Central memory CD8-positive, alpha-beta T cell (primary cell): ENCODE measurements around the gene AMPD3.

Experiments used
- ATAC-seq: fragments of 150-1000 bp; cut with Tn5 transposase; replicated peaks from 2 replicates; pipeline ENCODE4 v1.10.0; 2022; ENCODE audit warnings: mild to moderate bottlenecking, moderate FRiP score, moderate number of reproducible peaks; ENCODE audit not compliant: poor library complexity, severe bottlenecking; ENCODE audit errors: extremely low read depth
- DNase-seq, 2 donors: peaks; one replicate each; pipeline ENCODE4 v3.0.0; 2021; ENCODE audit warnings: low spot score in 2 of 2
- H3K27ac Mint-ChIP-seq: one replicate; pipeline ENCODE4 v1.8.0; 2022; ENCODE audit warnings: low read depth, mild to moderate bottlenecking, moderate library complexity, mixed read lengths
- H3K27me3 Mint-ChIP-seq: one replicate; pipeline ENCODE4 v1.8.0; 2022; ENCODE audit warnings: mixed read lengths
- H3K36me3 Mint-ChIP-seq: one replicate; pipeline ENCODE4 v1.8.0; 2022; ENCODE audit warnings: mild to moderate bottlenecking, moderate library complexity, mixed read lengths; ENCODE audit not compliant: insufficient read depth
- H3K4me1 Mint-ChIP-seq: one replicate; pipeline ENCODE4 v1.8.0; 2022; ENCODE audit warnings: mixed read lengths
- H3K4me3 Mint-ChIP-seq: one replicate; pipeline ENCODE4 v1.8.0; 2022; ENCODE audit warnings: mild to moderate bottlenecking, moderate library complexity, mixed read lengths
- H3K9me3 Mint-ChIP-seq: one replicate; pipeline ENCODE4 v1.8.0; 2022; ENCODE audit warnings: mixed read lengths

Gene AMPD3

GRCh38 chr11:10441091-10441490, 14.0 kb upstream of the AMPD3 start:
- no peaks in the 10 kb centered on the region for H3K9me3 Mint-ChIP-seq
- H3K4me1 Mint-ChIP-seq = peaks cover 11% of the 10 kb centered on the region
- H3K27ac Mint-ChIP-seq = peak overlapping the region; percentile 44
- peaks cover 4% of the 10 kb centered on the region for H3K36me3 Mint-ChIP-seq
- H3K4me3 Mint-ChIP-seq = no peak overlapping the region
- ATAC-seq (no peak), DNase-seq (no peak)
- no peaks in the 10 kb centered on the region for H3K27me3 Mint-ChIP-seq

GRCh38 chr11:10441652-10442503, 13.2 kb upstream of the AMPD3 start:
- ATAC-seq (peak; percentile 75), DNase-seq (no peak)
- Mint-ChIP-seq H3K27ac (no peak overlapping the region), H3K36me3 (peaks cover 4% of the 10 kb centered on the region), H3K27me3 (no peaks in the 10 kb centered on the region), H3K9me3 (no peaks in the 10 kb centered on the region), H3K4me1 (peaks cover 11% of the 10 kb centered on the region), H3K4me3 (no peak overlapping the region)

- no peak for ATAC-seq
- no peak for DNase-seq
- Mint-ChIP-seq H3K36me3 (peaks cover 6% of the 10 kb centered on the region), H3K27me3 (no peaks in the 10 kb centered on the region), H3K27ac (no peak overlapping the region), H3K9me3 (no peaks in the 10 kb centered on the region), H3K4me3 (no peak overlapping the region), H3K4me1 (peaks cover 17% of the 10 kb centered on the region)
Observed at GRCh38 chr11:10443152-10443551, 11.9 kb upstream of the AMPD3 start.

GRCh38 chr11:10443721-10444235, 11.3 kb upstream of the AMPD3 start:
- H3K36me3 Mint-ChIP-seq = peaks cover 6% of the 10 kb centered on the region
- H3K9me3 Mint-ChIP-seq = no peaks in the 10 kb centered on the region
- ATAC-seq = no peak
- H3K4me3 Mint-ChIP-seq = no peak overlapping the region
- H3K27me3 Mint-ChIP-seq = no peaks in the 10 kb centered on the region
- peaks cover 17% of the 10 kb centered on the region for H3K4me1 Mint-ChIP-seq
- no peak overlapping the region for H3K27ac Mint-ChIP-seq
- no peak for DNase-seq

GRCh38 chr11:10444725-10445315, 10.2 kb upstream of the AMPD3 start:
- Mint-ChIP-seq H3K27ac (no peak overlapping the region), H3K4me1 (peaks cover 23% of the 10 kb centered on the region), H3K36me3 (peaks cover 10% of the 10 kb centered on the region), H3K4me3 (no peak overlapping the region), H3K27me3 (no peaks in the 10 kb centered on the region), H3K9me3 (no peaks in the 10 kb centered on the region)
- DNase-seq = no peak
- no peak for ATAC-seq

- ATAC-seq (no peak), DNase-seq (no peak)
- Mint-ChIP-seq H3K27ac (no peak overlapping the region), H3K36me3 (peaks cover 10% of the 10 kb centered on the region), H3K4me1 (peaks cover 32% of the 10 kb centered on the region), H3K9me3 (no peaks in the 10 kb centered on the region), H3K27me3 (no peaks in the 10 kb centered on the region), H3K4me3 (no peak overlapping the region)
Observed at GRCh38 chr11:10447445-10447844, 7.6 kb upstream of the AMPD3 start.

- Mint-ChIP-seq H3K27ac (peak overlapping the region; percentile 97), H3K36me3 (peaks cover 11% of the 10 kb centered on the region), H3K4me1 (peaks cover 57% of the 10 kb centered on the region), H3K27me3 (no peaks in the 10 kb centered on the region), H3K4me3 (peak overlapping the region; percentile 91), H3K9me3 (no peaks in the 10 kb centered on the region)
- ATAC-seq = peak; percentile 78
- DNase-seq = peak in 1 of 2 donors; percentile 36
Observed at GRCh38 chr11:10450462-10451425, 4.3 kb upstream of the AMPD3 start.

GRCh38 chr11:10451426-10452116, 3.5 kb upstream of the AMPD3 start:
- DNase-seq (no peak), ATAC-seq (no peak)
- peaks cover 66% of the 10 kb centered on the region for H3K4me1 Mint-ChIP-seq
- peak overlapping the region; percentile 91 for H3K4me3 Mint-ChIP-seq
- H3K36me3 Mint-ChIP-seq = peaks cover 14% of the 10 kb centered on the region
- H3K27me3 Mint-ChIP-seq = no peaks in the 10 kb centered on the region
- peak overlapping the region; percentile 92 for H3K27ac Mint-ChIP-seq
- H3K9me3 Mint-ChIP-seq = no peaks in the 10 kb centered on the region

GRCh38 chr11:10452211-10452767, 2.8 kb upstream of the AMPD3 start:
- no peak for ATAC-seq
- no peak for DNase-seq
- no peaks in the 10 kb centered on the region for H3K9me3 Mint-ChIP-seq
- peaks cover 13% of the 10 kb centered on the region for H3K36me3 Mint-ChIP-seq
- H3K27me3 Mint-ChIP-seq = no peaks in the 10 kb centered on the region
- H3K27ac Mint-ChIP-seq = peak overlapping the region; percentile 92
- peak overlapping the region; percentile 91 for H3K4me3 Mint-ChIP-seq
- H3K4me1 Mint-ChIP-seq = peaks cover 70% of the 10 kb centered on the region

GRCh38 chr11:10453261-10453660, 1.8 kb upstream of the AMPD3 start:
- Mint-ChIP-seq H3K27me3 (no peaks in the 10 kb centered on the region), H3K36me3 (peaks cover 12% of the 10 kb centered on the region), H3K9me3 (no peaks in the 10 kb centered on the region), H3K4me1 (peaks cover 76% of the 10 kb centered on the region), H3K4me3 (no peak overlapping the region), H3K27ac (no peak overlapping the region)
- DNase-seq = no peak
- no peak for ATAC-seq

- Mint-ChIP-seq H3K36me3 (peaks cover 8% of the 10 kb centered on the region), H3K27me3 (no peaks in the 10 kb centered on the region), H3K9me3 (no peaks in the 10 kb centered on the region), H3K27ac (peak overlapping the region; percentile 90), H3K4me1 (peaks cover 87% of the 10 kb centered on the region), H3K4me3 (peak overlapping the region; percentile 85)
- peak in 1 of 2 donors; percentile 62 for DNase-seq
- ATAC-seq = peak; percentile 74
Observed at GRCh38 chr11:10455637-10456487, 798 bp downstream of the AMPD3 start.
